HG02973 (cell line): ENCODE data around the gene LCE2B.
"Not testable (repeated sequence)": the region's sequence is repeated elsewhere in the genome, so short reads cannot be mapped to it uniquely, and the experiment has no call there.

Experiments used
- ATAC-seq: cut with Tn5 transposase; IDR thresholded peaks from one replicate; pipeline ENCODE4 v1.9.1; 2021; ENCODE audit warnings: moderate library complexity; ENCODE audit not compliant: unreplicated experiment

LCE2B gene, protein sequence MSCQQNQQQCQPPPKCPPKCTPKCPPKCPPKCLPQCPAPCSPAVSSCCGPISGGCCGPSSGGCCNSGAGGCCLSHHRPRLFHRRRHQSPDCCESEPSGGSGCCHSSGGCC

DNA sequence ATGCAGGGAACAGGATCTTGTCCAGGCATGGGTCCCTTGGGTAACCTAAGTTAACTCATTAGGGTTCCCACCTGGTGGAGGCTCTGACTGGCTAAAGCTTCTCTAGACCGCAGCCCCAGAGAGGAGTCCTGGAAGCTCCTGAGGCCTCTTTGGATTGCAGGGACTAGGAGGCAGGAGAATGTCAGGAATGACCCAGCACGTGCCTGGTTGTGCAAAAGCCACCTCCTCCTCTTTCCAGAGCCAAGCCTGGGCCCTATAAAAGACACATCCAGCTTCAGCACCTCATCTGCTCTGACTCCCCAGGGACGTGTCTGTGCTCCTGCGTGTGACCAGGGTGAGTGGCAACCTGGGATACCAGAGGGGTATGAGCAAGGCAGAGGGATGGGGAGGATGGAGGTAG is at the start of gene LCE2B:
Gene LCE2B (plus strand): TSS at position 301 of the 400 bp plus-strand sequence. CDS start 721 bp downstream, outside the sequence.
- ATAC-seq: not testable (repeated sequence)

DNA sequence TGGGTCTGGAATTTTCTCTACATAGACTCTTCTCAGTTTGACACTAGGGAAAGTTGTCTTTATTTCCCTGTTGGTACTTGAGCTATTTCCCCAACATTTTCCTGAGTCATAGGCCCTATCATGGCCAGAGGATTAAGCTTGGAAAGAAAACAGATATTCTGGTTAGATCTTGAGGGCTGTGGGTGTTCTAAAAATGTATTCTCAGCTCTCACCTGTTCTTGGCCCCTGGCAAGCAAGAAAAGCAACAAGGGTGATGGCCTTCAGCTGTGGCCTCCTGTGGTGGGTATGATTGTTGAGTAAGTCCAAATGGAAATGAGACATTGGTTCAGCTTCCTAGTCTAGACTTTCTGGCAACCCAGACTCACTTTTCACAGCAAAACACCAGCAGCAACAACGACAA is 45.6 kb upstream of the LCE2B start:
- ATAC-seq: no peak

DNA sequence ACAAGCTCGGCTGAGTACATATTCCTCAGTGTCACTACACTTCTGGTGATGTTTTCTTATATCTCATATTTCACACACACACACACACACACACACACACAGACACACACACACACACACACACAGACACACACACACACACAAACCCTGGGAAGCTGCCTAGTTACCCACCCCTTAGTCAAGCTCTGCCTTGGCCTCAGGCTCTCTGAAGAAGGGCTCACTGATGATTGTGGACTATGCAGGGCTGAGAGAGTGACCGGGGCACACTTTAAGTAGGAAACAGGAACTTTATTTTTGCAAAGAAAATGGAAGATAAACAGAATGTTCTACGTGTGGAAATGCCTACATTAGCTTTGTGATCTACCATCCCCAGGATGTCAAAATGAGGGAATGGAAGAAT is 42.0 kb upstream of the LCE2B start:
- ATAC-seq: no peak

DNA sequence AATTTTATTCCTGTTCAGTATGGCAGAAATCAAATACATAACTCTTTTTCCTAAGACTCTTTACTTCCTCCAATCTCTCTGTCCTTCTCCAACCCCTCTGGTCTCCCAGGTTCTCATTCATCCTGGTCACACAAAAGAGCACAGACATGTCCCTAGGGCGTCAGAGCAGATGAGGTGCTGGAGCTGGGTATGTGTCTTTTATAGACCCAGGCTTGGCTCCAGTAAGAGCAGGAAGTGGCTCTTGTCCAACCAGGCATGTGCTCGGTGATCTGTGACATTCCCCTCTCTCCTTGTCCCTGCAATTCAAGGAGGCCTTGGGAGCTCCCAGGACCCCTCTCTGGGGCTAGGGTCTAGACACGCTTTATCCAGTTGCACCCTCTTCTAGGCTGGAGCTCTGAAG is 40.8 kb upstream of the LCE2B start:
- no peak for ATAC-seq

DNA sequence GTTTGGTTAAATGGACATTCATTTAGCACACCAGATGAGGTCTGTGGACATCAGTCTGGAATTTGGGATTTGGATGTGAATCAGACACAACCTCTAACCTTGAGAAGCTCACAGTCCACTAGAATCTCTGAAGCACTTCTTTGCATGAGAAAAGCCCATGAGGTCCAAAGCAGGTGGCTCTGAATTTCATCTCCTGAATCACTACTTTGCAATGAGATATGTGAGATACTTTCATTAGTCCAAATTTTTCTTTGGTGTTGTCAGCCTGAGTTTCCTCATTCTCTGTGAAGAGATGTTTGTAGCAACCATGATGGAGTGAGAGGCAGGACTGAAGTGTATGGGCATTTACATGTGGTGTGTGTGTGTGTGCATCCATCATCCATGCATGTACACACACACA is 39.3 kb upstream of the LCE2B start:
- no peak for ATAC-seq

DNA sequence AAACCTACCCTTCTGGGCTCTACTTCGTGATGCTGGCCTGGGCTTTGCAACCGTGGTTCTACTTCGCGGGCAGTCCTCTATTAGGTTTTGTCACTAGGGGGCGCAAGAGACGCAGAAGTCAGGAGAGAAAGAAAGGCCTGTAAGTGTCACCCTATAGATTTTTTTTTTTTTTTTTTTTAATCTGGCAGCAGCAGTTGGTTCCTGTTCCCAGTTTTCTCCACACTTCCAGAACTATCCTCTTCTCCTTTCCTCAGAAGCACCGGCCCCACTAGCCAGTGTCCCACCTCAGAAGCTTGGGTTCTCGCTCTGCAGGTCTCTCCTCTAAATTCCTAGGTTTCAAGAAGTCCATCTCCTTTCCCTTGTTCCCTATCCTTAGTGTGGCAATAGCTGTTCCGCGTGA is 31.8 kb upstream of the LCE2B start:
- no peak for ATAC-seq

DNA sequence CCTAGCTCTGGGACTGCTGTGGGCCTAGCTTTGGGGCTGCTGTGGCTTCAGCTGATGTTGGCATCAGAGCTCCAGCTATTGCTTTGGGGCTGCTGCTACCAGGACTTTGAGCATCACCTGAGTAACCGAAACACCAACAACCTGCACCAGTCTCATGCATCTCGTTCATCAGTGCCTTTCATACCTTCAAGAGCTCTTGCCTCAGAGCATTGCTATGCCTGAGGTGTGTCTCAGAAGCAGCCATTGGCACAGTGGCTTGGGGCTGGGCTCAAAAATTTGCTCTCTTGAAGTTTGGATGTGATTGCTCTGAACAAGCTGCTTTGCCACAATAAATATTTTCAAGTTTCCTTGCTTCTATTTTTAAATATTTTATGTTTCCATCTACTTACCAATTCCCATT is 29.5 kb upstream of the LCE2B start:
- no peak for ATAC-seq

DNA sequence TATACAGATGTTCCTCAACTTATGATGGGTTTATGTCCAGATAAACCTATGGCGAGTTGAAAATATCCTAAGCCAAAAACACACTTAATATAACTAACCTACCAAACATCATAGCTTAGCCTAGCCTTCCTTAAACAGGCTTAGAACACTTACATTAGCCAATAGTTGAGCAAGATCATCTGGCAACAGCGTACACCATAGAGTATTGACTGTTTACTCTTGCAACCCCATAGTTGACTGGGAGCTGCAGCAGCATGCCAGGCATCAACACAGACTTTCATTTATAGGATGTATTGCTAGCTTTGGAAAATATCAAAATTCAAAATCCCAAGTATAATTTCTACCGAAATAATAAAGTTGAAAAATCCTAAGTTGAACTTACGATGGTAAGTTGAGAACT is 28.2 kb upstream of the LCE2B start:
- ATAC-seq: no peak

DNA sequence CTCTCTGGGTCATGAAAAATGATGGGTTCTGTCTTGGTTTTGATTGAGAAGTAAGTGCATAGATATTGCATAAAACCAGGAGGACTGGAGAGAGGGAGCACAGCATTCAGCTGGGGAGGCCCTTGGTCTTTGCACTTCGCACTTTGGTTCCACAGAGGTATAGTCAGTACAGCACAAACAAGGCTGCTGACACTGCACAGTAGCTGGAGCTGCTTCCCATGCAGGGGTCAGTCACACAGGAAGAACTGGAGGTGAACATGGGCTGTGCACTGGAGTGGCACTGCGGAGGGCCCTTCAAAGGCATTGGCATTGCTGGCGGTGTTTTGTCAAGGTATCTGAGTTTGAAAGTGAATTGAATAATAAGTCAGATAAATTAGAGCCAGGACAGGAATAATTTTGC is 27.3 kb upstream of the LCE2B start:
- no peak for ATAC-seq

DNA sequence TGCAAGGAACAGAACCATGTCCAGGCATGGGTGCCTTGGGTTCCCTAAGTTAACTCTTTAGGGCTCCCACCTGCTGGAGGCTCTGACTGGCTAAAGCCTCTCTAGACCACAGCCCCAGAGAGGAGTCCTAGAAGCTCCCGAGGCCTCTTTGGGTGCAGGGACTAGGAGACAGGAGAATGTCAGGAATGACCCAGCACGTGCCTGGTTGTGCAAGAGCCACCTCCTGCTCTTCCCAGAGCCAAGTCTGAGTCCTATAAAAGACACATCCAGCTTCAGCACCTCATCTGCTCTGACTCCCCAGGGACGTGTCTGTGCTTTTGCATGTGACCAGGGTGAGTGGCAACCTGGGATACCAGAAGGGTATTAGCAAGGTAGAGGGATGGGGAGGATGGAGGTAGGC is 22.8 kb upstream of the LCE2B start, which contains the start of gene LCE2D:
Gene LCE2D (plus strand): TSS at position 283 of the 400 bp plus-strand sequence. CDS start 726 bp downstream, outside the sequence.
- ATAC-seq: no peak

DNA sequence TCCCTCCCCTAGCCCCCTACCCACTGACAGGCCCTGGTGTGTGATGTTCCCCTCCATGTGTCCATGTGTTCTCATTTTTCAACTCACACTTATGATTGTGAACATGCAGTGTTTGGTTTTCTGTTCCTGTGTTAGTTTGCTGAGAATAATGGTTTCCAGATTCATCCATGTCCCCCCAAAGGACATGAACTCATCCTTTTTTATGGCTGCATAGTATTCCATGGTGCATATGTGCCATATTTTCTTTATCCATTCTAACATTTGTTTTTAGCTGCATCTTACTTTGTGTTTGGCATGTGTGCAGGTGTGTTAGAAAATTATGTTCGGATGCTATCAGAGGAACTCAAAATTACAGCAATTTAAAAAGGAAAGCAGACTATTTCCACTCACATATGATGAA is 19.8 kb upstream of the LCE2B start:
- not testable (repeated sequence) for ATAC-seq

DNA sequence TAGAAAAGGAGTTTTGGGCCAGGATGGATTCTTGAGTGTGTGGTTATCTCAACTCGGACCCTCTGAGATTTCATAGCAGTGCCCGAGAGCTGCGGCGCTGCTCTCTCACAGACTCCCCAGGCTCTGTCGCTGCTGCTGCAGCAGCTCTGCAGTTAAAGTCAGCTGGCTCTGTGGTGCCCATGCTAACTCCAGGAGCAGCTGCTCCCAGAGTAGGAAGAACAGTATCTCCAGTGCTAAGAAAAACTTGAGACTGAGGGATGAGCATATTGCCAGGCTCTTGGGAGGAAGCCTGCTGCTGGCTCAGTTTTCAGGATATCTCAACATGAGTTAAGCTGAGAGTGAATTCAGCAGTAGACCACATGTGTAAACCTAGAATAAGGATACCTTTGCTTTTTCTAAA is 18.3 kb upstream of the LCE2B start:
- ATAC-seq: no peak

DNA sequence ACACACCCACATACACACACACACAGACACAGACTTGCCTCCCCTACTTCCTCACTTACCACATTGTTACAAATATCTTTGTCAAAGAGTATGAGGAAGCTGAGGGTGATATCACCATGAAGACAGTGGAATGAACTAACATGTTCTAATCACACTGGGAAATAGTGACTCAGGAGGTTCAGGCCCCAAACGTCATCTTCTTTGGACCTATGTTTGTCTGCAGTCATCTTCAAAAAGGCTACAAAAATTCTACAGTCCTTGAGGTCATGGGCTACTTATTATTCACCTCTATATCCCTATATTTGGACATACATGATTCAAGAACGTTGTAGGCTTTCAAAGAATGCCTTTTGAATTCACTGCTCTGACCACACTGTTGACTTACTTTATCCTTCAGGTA is 12.9 kb upstream of the LCE2B start:
- no peak for ATAC-seq

DNA sequence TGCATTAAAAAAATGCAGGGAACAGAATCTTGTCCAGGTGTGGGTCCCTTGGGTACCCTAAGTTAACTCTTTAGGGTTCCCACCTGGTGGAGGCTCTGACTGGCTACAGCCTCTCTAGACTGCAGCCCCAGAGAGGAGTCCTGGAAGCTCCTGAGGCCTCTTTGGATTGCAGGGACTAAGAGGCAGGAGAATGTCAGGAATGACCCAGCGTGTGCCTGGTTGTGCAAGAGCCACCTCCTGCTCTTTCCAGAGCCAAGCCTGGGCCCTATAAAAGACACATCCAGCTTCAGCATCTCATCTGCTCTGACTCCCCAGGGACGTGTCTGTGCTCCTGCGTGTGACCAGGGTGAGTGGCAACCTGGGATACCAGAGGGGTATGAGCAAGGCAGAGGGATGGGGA is 10.9 kb upstream of the LCE2B start, which contains the start of gene LCE2C:
Gene LCE2C (plus strand): TSS at position 297 of the 400 bp plus-strand sequence. CDS start 737 bp downstream, outside the sequence.
- ATAC-seq: not testable (repeated sequence)

DNA sequence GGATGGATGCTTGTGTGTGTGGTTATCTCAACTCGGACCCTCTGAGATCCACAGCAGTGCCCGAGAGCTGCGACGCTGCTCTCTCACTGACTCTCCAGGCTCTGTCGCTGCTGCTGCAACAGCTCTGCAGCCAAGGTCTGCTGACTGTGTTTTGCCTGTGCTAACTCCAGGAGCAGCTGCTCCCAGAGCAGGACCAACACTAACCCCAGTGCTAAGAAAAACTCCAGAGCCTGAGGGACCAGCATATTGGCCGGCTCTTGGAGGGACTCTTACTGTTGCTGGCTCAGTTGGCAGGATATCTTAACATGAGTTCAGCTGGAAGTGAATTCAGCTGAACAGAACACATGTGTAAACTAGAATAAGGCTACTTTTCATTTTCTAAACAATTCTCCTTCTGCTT is 6.5 kb upstream of the LCE2B start:
- ATAC-seq: no peak

DNA sequence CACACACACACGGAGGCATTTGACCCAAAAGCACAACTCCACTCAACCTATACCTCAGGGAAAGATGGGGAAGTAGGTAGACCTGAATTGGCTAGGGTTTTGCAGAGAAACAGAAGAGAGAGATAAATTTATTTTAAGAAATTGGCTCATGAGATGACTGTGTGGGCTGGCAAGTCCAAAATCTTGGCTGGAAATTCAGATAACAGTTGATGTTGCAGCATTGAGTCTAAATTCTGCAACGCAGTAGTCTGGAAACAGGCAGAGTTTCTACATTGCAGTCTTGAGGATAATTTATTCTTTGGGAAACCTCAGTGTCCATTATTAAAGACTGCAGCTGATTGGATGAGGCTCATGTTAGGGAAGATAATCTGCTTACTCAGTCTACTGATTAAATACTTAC is 4.3 kb upstream of the LCE2B start:
- no peak for ATAC-seq

DNA sequence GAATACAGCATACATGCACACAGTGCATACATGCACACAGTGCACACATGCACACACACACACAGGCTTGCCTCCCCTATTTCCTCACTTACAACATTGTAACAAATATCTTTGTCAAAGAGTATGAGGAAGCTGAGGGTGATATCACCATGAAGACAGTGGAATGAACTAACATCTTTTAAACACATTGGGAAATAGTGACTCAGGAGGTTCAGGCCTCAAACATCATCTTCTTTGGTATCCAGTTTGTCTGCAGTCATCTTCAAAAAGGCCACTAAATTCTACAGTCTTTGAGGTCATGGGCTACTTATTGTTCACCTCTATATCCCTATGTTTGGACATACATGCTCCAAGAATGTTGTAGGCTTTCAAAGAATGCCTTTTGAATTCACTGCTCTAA is 2.1 kb upstream of the LCE2B start:
- ATAC-seq: no peak

DNA sequence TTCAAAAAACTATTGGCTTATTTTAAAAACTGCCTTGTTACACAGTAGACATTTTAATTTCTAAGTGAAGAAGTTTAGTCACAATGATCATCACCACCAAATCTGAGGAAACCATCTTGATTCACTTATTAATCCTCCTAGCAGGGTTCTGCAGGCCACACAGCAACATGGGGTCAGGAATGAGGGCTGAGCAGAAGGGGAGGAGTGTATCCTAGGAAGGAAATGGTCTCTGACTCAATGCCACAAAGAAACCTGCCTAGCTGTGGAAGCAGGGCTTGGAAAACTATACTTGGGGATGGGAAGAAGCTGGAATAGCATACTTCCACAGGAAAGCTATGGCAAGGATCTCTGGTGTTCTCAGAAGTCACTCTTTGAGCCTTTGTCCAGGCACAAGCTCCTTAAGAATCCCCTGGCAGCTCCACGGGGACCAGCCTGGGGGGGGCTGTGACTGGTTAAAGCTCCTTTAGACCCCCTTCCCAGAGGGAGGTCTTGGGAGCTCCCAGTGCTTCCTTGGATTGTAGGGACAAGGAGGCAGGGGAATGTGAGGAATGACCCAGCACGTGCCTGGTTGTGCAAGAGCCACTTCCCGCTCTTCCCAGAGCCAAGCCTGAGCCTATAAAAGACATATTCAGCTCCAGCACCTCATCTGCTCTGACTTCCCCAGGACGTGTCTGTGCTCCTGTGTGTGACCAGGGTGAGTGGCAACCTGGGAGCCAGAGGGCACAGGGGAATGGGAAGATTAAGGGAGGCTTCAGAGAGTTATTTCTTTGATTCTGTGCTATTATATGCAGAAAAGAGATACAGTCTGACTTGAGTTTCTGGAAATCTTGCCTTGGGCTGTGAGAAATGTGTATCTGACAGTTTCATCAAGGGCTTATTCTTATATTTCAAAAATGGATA is 12.0 kb downstream of the LCE2B start, which contains the start of gene LCE2A:
Gene LCE2A (plus strand): TSS at position 645 of the 900 bp plus-strand sequence. CDS start 557 bp downstream, outside the sequence.
- ATAC-seq: no peak

DNA sequence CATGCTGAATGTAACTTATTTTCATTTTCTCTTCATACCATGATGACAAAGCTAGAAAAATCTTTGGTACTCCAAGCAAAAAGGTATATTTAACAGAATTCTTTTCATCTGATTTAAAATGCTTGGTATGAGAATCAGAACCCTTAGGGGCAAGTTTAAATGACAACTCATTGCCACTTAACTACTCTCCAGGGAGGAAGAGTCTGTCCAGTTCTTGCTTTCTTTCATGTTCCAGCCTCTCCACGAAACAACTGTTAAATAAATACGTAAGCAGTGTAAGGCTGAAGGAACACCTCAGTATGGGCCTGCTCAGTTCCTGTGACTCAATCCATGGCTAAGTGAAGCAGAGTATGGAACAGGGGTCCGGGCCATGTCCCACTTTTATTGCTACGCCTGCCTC is 13.8 kb downstream of the LCE2B start:
- ATAC-seq: no peak

DNA sequence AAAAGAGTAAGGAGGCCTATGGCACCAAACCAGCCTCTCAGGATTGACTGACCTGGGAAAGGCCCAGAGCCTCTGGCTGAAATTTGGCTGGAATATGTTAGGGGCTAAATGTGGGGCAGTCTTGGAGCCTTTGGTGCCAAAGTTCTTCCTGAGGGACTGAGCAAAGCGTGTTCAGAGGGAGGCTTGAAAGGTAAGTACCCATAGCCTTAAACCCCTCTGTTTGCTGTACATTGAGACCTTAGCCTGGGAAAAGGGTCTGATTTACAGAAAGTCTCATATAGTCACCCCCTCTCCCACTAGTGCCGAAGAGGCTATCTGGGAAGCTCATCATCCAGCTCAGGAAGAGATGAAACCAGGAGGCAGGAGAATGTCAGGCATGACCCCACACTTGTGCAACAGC is 21.9 kb downstream of the LCE2B start, which contains the start of gene LCE4A:
Gene LCE4A (plus strand): TSS at position 301 of the 400 bp plus-strand sequence. CDS start 916 bp downstream, outside the sequence.
- no peak for ATAC-seq

DNA sequence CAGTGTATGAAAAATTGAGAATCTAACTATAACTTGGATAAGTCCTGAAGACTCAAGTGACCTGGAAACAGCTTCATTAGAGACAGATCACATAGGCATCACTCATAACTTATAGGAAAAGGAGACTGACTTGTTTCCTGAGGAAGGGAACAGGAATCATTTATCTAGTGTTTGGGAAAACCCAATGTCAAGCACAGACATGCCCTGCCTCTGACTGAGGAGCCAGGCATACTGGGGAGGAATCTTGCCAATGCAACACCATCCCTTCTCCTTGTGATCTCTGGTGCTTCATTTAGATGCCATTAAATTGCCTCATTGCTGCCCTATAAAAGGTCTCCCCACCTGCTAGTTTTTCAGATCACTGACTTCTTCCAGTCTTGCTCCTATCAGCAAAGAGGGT is 32.3 kb downstream of the LCE2B start:
- no peak for ATAC-seq

DNA sequence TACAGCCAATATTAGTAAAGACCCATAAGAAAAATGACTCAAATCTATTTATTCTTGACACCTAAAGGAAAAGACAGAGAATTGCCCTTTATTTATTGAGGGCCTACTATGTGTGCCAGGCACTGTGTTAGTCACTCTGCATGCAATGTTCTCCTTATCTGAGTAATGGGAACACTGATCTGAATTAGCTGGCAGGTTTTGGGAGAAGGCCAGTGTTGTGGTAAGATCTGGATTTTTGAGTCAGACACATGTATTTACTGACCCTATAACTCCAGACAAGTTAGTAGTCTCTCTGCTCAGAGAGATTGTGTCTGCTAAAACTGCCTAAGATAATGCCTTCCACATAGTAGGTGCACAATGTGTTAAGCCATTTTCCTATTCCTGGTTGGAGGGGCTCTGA is 39.3 kb downstream of the LCE2B start:
- ATAC-seq: no peak
